Caco-2 (cell line): ENCODE measurements around the gene TAF6L. TPM values are rescaled to one million over a fixed set of nuclear protein-coding genes. Genes with fewer than 3 reads are reported as not detected.
"Not testable (repeated sequence)": the region's sequence is repeated elsewhere in the genome, so short reads cannot be mapped to it uniquely, and the experiment has no call there.

Experiments
- BruUV-seq: library from RNA; stranded (reverse); fragments of 400-500 nt; replicated peaks from 2 replicates; lab custom pipeline; 2021; lab: Mats Ljungman, UMichigan
- CTCF ChIA-PET: fragments of 300-600 bp; sonication (Branson Sonifier 250); formaldehyde crosslinking; loops from one replicate; lab custom pipeline; 2022; ENCODE audit warnings: antibody characterized with exemption; lab: Charles Lee
- POLR2A ChIA-PET: fragments of 300-600 bp; sonication (Branson Sonifier 250); formaldehyde crosslinking; loops from one replicate; lab custom pipeline; 2022; ENCODE audit warnings: antibody characterized with exemption; lab: Charles Lee
- DNase-seq, 2 experiments: peaks; one replicate each; pipeline versions ENCODE4 v3.0.0 to v3.0.0-alpha.2; 2020 to 2022
- H3K27me3 ChIP-seq: replicated peaks from 2 replicates; pipeline ENCODE4 v1.6.0; 2011; ENCODE audit warnings: low read length; ENCODE audit not compliant: control insufficient read depth, insufficient read depth
- H3K36me3 ChIP-seq: 2 replicates; pipeline ENCODE4 v1.5.1; 2011; ENCODE audit warnings: low read length; ENCODE audit not compliant: control insufficient read depth, insufficient read depth
- H3K4me1 ChIP-seq: fragments of 250-450 bp; sonication (Bioruptor Pico); 2 replicates; pipeline ENCODE4 v1.5.1; 2020; ENCODE audit warnings: mild to moderate bottlenecking
- H3K4me3 ChIP-seq: 2 replicates; pipeline ENCODE4 v1.5.1; 2011; ENCODE audit warnings: low read depth, mild to moderate bottlenecking, control low read depth, low read length
- H3K9me3 ChIP-seq: fragments of 250-450 bp; sonication (Bioruptor Pico); 2 replicates; pipeline ENCODE4 v1.5.1; 2020; ENCODE audit warnings: mild to moderate bottlenecking, moderate library complexity
- H3K27ac Mint-ChIP-seq: one replicate; pipeline ENCODE4 v1.8.0; 2022; ENCODE audit warnings: mixed read lengths; ENCODE audit not compliant: unreplicated experiment
- H3K27me3 Mint-ChIP-seq: one replicate; pipeline ENCODE4 v1.8.0; 2022; ENCODE audit warnings: mixed read lengths; ENCODE audit not compliant: insufficient read depth, unreplicated experiment
- H3K36me3 Mint-ChIP-seq: one replicate; pipeline ENCODE4 v1.8.0; 2022; ENCODE audit warnings: mild to moderate bottlenecking, mixed read lengths; ENCODE audit not compliant: insufficient read depth, unreplicated experiment
- H3K4me1 Mint-ChIP-seq: one replicate; pipeline ENCODE4 v1.8.0; 2022; ENCODE audit warnings: low read depth, mixed read lengths; ENCODE audit not compliant: unreplicated experiment
- H3K4me3 Mint-ChIP-seq: one replicate; pipeline ENCODE4 v1.8.0; 2022; ENCODE audit warnings: mild to moderate bottlenecking, moderate library complexity, mixed read lengths; ENCODE audit not compliant: unreplicated experiment
- H3K9me3 Mint-ChIP-seq: one replicate; pipeline ENCODE4 v1.8.0; 2022; ENCODE audit warnings: mixed read lengths; ENCODE audit not compliant: unreplicated experiment
- intact Hi-C: fragments of 100-400 bp; cut with micrococcal nuclease; formaldehyde crosslinking; loops from one replicate; pipeline ENCODE4 v1.10.0; 2022; ENCODE audit not compliant: unreplicated experiment
- total RNA-seq: library from RNA; stranded (reverse); gene quantifications from 2 replicates; pipeline ENCODE4 v1.2.3, GENCODE V29; 2022
- TF ChIP-seq, protein P1 (sequence below), 2 experiments: fragments of 200-600 bp in 1 of 2; IDR thresholded peaks; 1 replicate in 1 of 2; 2 replicates in 1 of 2; pipeline versions ENCODE4 v1.5.1 to v1.8.0; 2011 to 2022; ENCODE audit warnings: antibody characterized with exemption in 1 of 2, control low read depth in 1 of 2, inconsistent platforms in 1 of 2, low read depth in 1 of 2, low read length in 1 of 2, mild to moderate bottlenecking in 1 of 2, moderate library complexity in 1 of 2; ENCODE audit not compliant: insufficient read depth in 1 of 2, severe bottlenecking in 1 of 2, unreplicated experiment in 1 of 2

Gene TAF6L
- total RNA-seq, 1 experiment from 2014 or later = 26.8 TPM

GRCh38 chr11:62757846-62758788 is 13.1 kb upstream of the TAF6L start:
- H3K4me1 Mint-ChIP-seq = peaks cover 13% of the 10 kb centered on the region

GRCh38 chr11:62760867-62761227 is 10.3 kb upstream of the TAF6L start:
- H3K36me3 ChIP-seq, H3K9me3 ChIP-seq, H3K9me3 Mint-ChIP-seq, BruUV-seq, H3K27me3 ChIP-seq, H3K4me1 ChIP-seq, DNase-seq, H3K27me3 Mint-ChIP-seq: not testable (repeated sequence)
- Mint-ChIP-seq H3K27ac (peak overlapping the region; percentile 96), H3K4me1 (peaks cover 13% of the 10 kb centered on the region), H3K36me3 (peaks cover 14% of the 10 kb centered on the region), H3K4me3 (peak overlapping the region; percentile 99)
- POLR2A ChIA-PET = interaction anchor here (0.6 to 2.0 kb wide), 7 partner anchors 10 to 169 kb away, joined by 3 to 21 read pairs (median 4); partner anchors contain the start of genes C11orf98, CSKMT, HNRNPUL2 and MTA2
- CTCF ChIA-PET = interaction anchor here (1.0 to 1.9 kb wide), 3 partner anchors 10 to 26 kb away, joined by 5 to 16 read pairs (median 8); partner anchors contain the start of genes TAF6L and TMEM179B
- peak overlapping the region; percentile 23 for H3K4me3 ChIP-seq
- intact Hi-C loops = loop anchor here (1.0 to 2.0 kb wide), 3 partner anchors 8 to 26 kb away; partner anchors contain the start of gene TMEM179B

More at GRCh38 chr11:62757846-62758788, 13.1 kb upstream of the TAF6L start:
- Mint-ChIP-seq H3K9me3 (no peaks in the 10 kb centered on the region), H3K27ac (no peak overlapping the region), H3K4me3 (no peak overlapping the region), H3K36me3 (peaks cover 28% of the 10 kb centered on the region), H3K27me3 (no peaks in the 10 kb centered on the region)
- intact Hi-C loops = no loop called here
- H3K4me3 ChIP-seq = no peak overlapping the region
- DNase-seq = no peak
- ChIA-PET CTCF (interaction anchor here (1.1 kb wide), 1 partner anchor 13 kb away, joined by 5 read pairs; the partner anchor contains the start of gene TAF6L), POLR2A (interaction anchor here (0.9 kb wide), 1 partner anchor 31 kb away, joined by 5 read pairs; the partner anchor contains the start of gene HNRNPUL2)
- no peaks in the 10 kb centered on the region for H3K9me3 ChIP-seq
- H3K27me3 ChIP-seq = no peaks in the 10 kb centered on the region
- H3K4me1 ChIP-seq = peaks cover 13% of the 10 kb centered on the region; the same call in 1 of the 2 replicates
- H3K36me3 ChIP-seq = no peaks in the 10 kb centered on the region
- TF ChIP-seq, protein P1, sequence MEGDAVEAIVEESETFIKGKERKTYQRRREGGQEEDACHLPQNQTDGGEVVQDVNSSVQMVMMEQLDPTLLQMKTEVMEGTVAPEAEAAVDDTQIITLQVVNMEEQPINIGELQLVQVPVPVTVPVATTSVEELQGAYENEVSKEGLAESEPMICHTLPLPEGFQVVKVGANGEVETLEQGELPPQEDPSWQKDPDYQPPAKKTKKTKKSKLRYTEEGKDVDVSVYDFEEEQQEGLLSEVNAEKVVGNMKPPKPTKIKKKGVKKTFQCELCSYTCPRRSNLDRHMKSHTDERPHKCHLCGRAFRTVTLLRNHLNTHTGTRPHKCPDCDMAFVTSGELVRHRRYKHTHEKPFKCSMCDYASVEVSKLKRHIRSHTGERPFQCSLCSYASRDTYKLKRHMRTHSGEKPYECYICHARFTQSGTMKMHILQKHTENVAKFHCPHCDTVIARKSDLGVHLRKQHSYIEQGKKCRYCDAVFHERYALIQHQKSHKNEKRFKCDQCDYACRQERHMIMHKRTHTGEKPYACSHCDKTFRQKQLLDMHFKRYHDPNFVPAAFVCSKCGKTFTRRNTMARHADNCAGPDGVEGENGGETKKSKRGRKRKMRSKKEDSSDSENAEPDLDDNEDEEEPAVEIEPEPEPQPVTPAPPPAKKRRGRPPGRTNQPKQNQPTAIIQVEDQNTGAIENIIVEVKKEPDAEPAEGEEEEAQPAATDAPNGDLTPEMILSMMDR (IDR thresholded peaks at IDR 0.05; ENCODE audit: insufficient read depth in 1 of 2, low read depth in 1 of 2, low read length in 1 of 2, severe bottlenecking in 1 of 2, unreplicated experiment in 1 of 2) = no peak
- BruUV-seq = no TSS peak

- CTCF ChIA-PET = interaction anchor here (0.7 to 4.1 kb wide), 9 partner anchors 9 to 210 kb away, joined by 3 to 25 read pairs (median 4); partner anchors contain the start of genes C11orf98, POLR2G, TMEM179B and TUT1
- Mint-ChIP-seq H3K36me3 (peaks cover 47% of the 10 kb centered on the region), H3K4me1 (no peaks in the 10 kb centered on the region), H3K4me3 (peak overlapping the region; percentile 92), H3K27ac (peak overlapping the region; percentile 99), H3K9me3 (no peaks in the 10 kb centered on the region), H3K27me3 (no peaks in the 10 kb centered on the region)
- BruUV-seq = TSS peak; percentile 47
- Histone ChIP-seq H3K4me1 (peaks cover 6% of the 10 kb centered on the region), H3K36me3 (0 out of 2 replicates have a peak, but pooled peaks cover 3% of the 10 kb centered on the region), H3K4me3 (peak overlapping the region; percentile 81), H3K27me3 (no peaks in the 10 kb centered on the region), H3K9me3 (no peaks in the 10 kb centered on the region)
- peak; percentile 47 to 53 for DNase-seq
- TF ChIP-seq, protein P1 (IDR thresholded peaks at IDR 0.05; ENCODE audit: insufficient read depth in 1 of 2, low read depth in 1 of 2, low read length in 1 of 2, severe bottlenecking in 1 of 2, unreplicated experiment in 1 of 2) = no peak
- intact Hi-C loops = loop anchor here (1.0 to 2.0 kb wide), 2 partner anchors 16 to 42 kb away; partner anchors contain the start of gene TTC9C
- POLR2A ChIA-PET = interaction anchor here (0.6 to 2.4 kb wide), 11 partner anchors 9 to 111 kb away, joined by 3 to 21 read pairs (median 6); partner anchors contain the start of genes C11orf98, CSKMT, HNRNPUL2 and LBHD1
These were observed 435 bp upstream of the TAF6L start for GRCh38 chr11:62770778-62771143.
